ENCODE data around the gene MAML2. TPM values are rescaled to one million over a fixed set of nuclear protein-coding genes. Genes with fewer than 3 reads are reported as not detected.

MAML2 gene
- total and polyA plus RNA-seq, 8 donors, result 1.3 to 22.8 (median 12.1) TPM

- DNase-seq, result peak in 1 of 2 donors; percentile 78
- Histone ChIP-seq H3K4me3 (no peak overlapping the region), H3K27ac (peak overlapping the region in 1 of 5 donors; percentile 32), H3K4me1 (peaks cover 0 to 16% (median 0%) of the 10 kb centered on the region in 4 donors), H3K27me3 (no peaks in the 10 kb centered on the region), H3K36me3 (no peaks in the 10 kb centered on the region), H3K9me3 (no peaks in the 10 kb centered on the region)
- TF ChIP-seq POLR2AphosphoS5 (IDR thresholded peaks at IDR 0.05) (no peak), POLR2A (IDR thresholded peaks at IDR 0.05) (no peak), EP300 (IDR thresholded peaks at IDR 0.05) (no peak), CTCF (IDR thresholded peaks at IDR 0.05) (no peak)
- intact Hi-C loops (cut with DNase I; ENCODE audit: low total_unique reads), result no loop called here
Measured at GRCh38 chr11:96062134-96062533, 280.9 kb downstream of the MAML2 start.

- H3K9me3 ChIP-seq, result no peaks in the 10 kb centered on the region
- H3K4me3 ChIP-seq, result no peak overlapping the region
- H3K27me3 ChIP-seq, result no peaks in the 10 kb centered on the region
- no peak overlapping the region for H3K27ac ChIP-seq
- 85 to 91% (median 88%) methylated on average over 3 of the region's 3 CpGs for WGBS, 5 donors
- no peaks in the 10 kb centered on the region for H3K36me3 ChIP-seq
- TF ChIP-seq POLR2A (IDR thresholded peaks at IDR 0.05), result no peak
- H3K4me1 ChIP-seq, result peaks cover 0 to 16% (median 0%) of the 10 kb centered on the region in 4 donors
- intact Hi-C loops (cut with DNase I; ENCODE audit: low total_unique reads), result no loop called here
- no peak for DNase-seq
Measured at GRCh38 chr11:96061730-96062129, 281.3 kb downstream of the MAML2 start.

GRCh38 chr11:96061069-96061468 lies 281.9 kb downstream of the MAML2 start:
- no peak overlapping the region for H3K27ac ChIP-seq
- DNase-seq, result no peak
- no peaks in the 10 kb centered on the region for H3K9me3 ChIP-seq
- H3K27me3 ChIP-seq, result no peaks in the 10 kb centered on the region
- no peak for TF ChIP-seq EP300 (IDR thresholded peaks at IDR 0.05)
- no peak for TF ChIP-seq POLR2AphosphoS5 (IDR thresholded peaks at IDR 0.05)
- TF ChIP-seq CTCF (IDR thresholded peaks at IDR 0.05), result no peak
- no peak for TF ChIP-seq POLR2A (IDR thresholded peaks at IDR 0.05)
- intact Hi-C loops (cut with DNase I; ENCODE audit: low total_unique reads), result no loop called here
- H3K4me3 ChIP-seq, result no peak overlapping the region
- H3K36me3 ChIP-seq, result no peaks in the 10 kb centered on the region
- H3K4me1 ChIP-seq, result peaks cover 0 to 19% (median under 1%) of the 10 kb centered on the region in 4 donors
- 40 to 68% (median 56%) methylated on average over 2 of the region's 2 CpGs for WGBS, 5 donors

- DNase-seq, result no peak
- intact Hi-C loops (cut with DNase I; ENCODE audit: low total_unique reads), result no loop called here
- Histone ChIP-seq H3K27me3 (no peaks in the 10 kb centered on the region), H3K9me3 (no peaks in the 10 kb centered on the region), H3K27ac (no peak overlapping the region), H3K4me1 (peaks cover 6 to 51% (median 12%) of the 10 kb centered on the region in 4 donors), H3K36me3 (no peaks in the 10 kb centered on the region), H3K4me3 (no peak overlapping the region)
- TF ChIP-seq EP300 (IDR thresholded peaks at IDR 0.05), result no peak
- TF ChIP-seq CTCF (IDR thresholded peaks at IDR 0.05), result no peak
- no peak for TF ChIP-seq POLR2AphosphoS5 (IDR thresholded peaks at IDR 0.05)
- no peak for TF ChIP-seq POLR2A (IDR thresholded peaks at IDR 0.05)
- WGBS, 5 donors, result 29 to 70% (median 67%) methylated on average over 2 of the region's 2 CpGs
Measured at GRCh38 chr11:96057502-96057901, 285.5 kb downstream of the MAML2 start.

- Histone ChIP-seq H3K36me3 (no peaks in the 10 kb centered on the region), H3K27ac (no peak overlapping the region), H3K4me3 (no peak overlapping the region), H3K9me3 (no peaks in the 10 kb centered on the region), H3K4me1 (peaks cover 6 to 51% (median 13%) of the 10 kb centered on the region in 4 donors), H3K27me3 (no peaks in the 10 kb centered on the region)
- intact Hi-C loops (cut with DNase I; ENCODE audit: low total_unique reads), result no loop called here
- TF ChIP-seq CTCF (IDR thresholded peaks at IDR 0.05), result no peak
- no peak for TF ChIP-seq POLR2A (IDR thresholded peaks at IDR 0.05)
- TF ChIP-seq POLR2AphosphoS5 (IDR thresholded peaks at IDR 0.05), result no peak
- TF ChIP-seq EP300 (IDR thresholded peaks at IDR 0.05), result no peak
- WGBS, 5 donors, result 94 to 96% (median 95%) methylated on average over 2 of the region's 2 CpGs
- no peak for DNase-seq
Measured at GRCh38 chr11:96056576-96056975, 286.4 kb downstream of the MAML2 start.

All from stomach (tissue), 9 donors.